Globus pallidus (tissue), 1 donor: ENCODE measurements around the gene SSR1.
"Not testable (repeated sequence)": the region's sequence is repeated elsewhere in the genome, so short reads cannot be mapped to it uniquely, and the experiment has no call there.

ENCODE experiments used
- DNase-seq: peaks from one replicate; pipeline ENCODE4 v3.0.0-alpha.2; 2015; ENCODE audit warnings: low spot score

SSR1 gene

DNA sequence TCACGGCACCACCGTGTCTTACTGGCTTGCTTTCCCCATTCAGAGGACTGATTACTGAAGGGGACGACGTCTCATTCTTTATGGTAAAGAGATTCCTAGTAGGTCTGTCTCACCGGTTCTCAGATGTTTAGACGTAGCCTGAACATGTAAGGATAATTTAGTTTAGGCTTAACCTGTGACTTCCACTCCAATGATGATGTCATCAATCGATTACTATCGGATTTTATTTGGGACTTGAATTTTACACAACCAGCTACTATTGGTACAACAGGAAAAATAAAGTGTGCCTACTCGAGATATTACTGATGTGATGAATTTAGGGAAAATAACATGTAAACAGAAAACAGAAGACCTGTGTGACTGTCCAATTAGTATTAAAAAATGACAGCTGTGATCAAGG is 4.5 kb upstream of the SSR1 start:
- DNase-seq, result no peak

DNA sequence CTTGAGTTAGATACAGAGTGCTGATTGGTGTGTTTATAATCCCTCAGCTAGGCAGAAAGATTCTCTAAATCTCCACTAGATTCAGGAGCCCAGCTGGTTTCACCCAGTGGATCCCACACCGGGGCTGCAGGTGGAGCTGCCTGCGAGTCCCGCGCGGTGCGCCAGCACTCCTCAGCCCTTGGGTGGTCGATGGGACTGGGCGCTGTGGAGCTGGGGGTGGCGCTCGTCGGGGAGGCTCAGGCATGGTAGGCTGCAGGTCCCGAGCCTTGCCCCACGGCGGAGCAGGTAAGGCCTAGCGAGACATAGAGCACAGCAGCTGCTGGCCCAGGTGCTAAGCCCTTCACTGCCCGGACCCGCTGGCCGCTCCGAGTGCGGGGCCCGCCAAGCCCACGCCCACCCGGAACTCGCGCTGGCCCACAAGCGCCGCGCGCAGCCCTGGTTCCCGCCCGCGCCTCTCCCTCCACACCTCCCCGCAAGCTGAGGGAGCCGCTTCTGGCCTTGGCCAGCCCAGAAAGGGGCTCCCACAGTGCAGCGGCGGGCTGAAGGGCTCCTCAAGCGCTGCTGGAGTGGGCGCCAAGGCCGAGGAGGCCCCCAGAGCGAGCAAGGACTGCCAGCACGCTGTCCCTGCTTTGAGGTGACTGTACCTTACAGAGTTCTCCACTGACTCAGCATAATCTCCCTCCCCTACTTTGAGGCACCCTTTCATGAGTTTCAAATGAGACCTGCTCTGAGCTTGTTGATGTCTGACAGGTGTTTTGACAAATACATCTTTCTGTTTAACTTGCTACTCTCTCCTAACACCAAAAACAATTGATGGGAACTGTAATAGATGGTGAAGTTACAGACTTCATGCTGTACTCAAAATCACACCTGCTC is 3.9 kb upstream of the SSR1 start:
- DNase-seq, result no peak

- no peak for DNase-seq
Observed at GRCh38 chr6:7315948-7316365, 3.0 kb upstream of the SSR1 start.

DNA sequence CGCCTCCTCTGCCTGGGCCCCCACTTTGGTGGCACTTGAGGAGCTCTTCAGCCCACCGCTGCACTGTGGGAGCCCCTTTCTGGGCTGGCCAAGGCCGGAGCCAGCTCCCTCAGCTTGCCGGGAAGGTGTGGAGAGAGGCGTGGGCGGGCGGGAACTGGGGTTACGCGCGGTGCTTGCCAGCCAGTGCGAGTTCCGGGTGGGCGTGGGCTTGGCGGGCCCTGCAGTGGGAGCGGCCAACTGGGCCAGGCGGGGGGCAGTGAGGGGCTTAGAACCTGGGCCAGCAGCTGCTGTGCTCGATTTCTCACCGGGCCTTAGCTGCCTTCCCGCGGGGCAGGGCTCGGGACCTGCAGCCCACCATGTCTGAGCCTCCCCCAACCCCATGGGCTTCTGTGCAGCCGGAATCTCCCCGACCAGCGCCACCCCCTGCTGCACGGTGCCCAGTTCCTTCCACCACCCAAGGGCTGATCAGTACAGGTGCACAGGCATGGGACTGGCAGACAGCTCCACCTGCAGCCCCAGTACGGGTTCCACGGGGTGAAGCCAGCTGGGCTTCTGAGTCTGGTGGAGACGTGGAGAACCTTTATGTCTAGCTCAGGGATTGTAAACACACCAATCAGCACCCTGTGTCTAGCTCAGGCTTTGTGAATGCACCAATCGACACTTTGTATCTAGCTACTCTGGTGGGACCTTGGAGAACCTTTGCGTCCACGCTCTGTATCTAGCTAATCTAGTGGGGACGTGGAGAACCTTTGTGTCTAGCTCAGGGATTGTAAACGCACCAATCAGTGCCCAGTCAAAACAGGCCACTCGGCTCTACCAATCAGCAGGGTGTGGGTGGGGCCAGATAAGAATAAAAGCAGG is 2.3 kb upstream of the SSR1 start:
- not testable (repeated sequence) for DNase-seq

- no peak for DNase-seq
Observed at GRCh38 chr6:7314414-7314813, 1.4 kb upstream of the SSR1 start.

- no peak for DNase-seq
Observed at GRCh38 chr6:7313505-7314165, 636 bp upstream of the SSR1 start.

GRCh38 chr6:7311917-7312615 is 933 bp downstream of the SSR1 start:
- peak; percentile 5 for DNase-seq

- no peak for DNase-seq
Observed at GRCh38 chr6:7311176-7311575, 1.8 kb downstream of the SSR1 start.

GRCh38 chr6:7309050-7309449 is 3.9 kb downstream of the SSR1 start:
- DNase-seq, result no peak

DNA sequence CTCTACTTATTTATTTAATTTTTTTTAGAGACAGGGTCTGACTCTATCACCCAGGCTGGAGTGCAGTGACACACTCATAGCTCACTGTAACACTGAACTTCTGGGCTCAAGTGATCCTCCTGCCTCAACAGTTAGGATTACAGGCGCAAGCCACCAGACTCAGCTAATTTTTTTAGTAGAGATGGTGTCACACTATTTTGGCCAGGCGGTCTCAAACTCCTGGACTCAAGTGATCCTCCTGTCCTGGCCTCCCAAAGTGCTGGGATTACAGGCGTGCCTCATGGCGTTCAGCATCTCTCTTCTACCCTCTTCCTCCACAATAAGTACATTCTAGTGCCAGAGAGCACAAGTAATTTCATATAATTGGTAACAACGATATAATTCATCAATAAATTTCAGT is 5.5 kb downstream of the SSR1 start:
- DNase-seq, result no peak

- no peak for DNase-seq
Observed at GRCh38 chr6:7304821-7305220, 8.2 kb downstream of the SSR1 start.

GRCh38 chr6:7301702-7302101 is 11.3 kb downstream of the SSR1 start:
- DNase-seq, result no peak

DNA sequence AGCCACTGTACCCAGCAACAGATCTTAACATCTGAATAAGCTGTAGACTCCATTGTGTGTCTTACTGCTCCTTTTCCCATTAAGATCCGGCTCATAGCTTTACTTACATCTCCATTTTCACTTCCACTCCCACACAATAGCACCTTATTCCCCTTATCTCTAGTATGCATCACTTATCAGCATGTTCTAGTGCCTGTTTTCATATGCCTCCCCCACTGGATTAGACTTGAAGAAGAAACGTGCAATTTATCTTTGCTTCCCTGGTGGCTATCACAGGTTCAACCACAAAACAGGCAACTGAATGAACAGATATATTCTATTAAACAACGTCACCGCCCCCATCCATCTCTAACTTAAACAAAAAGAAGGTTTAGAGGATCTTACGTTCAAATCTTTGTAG is 12.1 kb downstream of the SSR1 start:
- DNase-seq, result no peak

- DNase-seq, result no peak
Observed at GRCh38 chr6:7298113-7298512, 14.9 kb downstream of the SSR1 start.

DNA sequence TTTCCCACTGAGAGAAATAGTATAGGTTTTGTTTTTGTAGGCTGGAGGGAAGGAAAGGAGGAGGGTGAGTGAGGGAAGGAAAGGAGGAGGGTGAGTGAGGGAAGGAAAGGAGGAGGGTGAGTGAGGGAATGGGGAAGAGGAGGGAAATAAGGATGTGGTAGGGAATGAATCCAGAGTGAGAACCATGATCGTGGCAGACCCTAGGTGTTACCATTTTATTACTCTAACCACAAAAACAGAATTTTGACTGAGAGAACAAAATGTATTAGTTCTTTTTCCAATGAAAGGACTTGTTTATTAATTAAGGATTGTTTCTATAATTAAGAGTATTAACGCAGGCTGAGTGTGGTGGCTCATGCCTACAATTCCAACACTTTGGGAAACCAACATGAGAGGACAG is 16.4 kb downstream of the SSR1 start:
- no peak for DNase-seq

GRCh38 chr6:7295916-7296315 is 17.1 kb downstream of the SSR1 start:
- DNase-seq, result no peak

GRCh38 chr6:7292596-7293255 is 20.3 kb downstream of the SSR1 start:
- DNase-seq, result no peak

GRCh38 chr6:7290079-7290478 is 22.9 kb downstream of the SSR1 start:
- no peak for DNase-seq

- no peak for DNase-seq
Observed at GRCh38 chr6:7285416-7285815, 27.6 kb downstream of the SSR1 start.

- no peak for DNase-seq
Observed at GRCh38 chr6:7283676-7284075, 29.3 kb downstream of the SSR1 start.

DNA sequence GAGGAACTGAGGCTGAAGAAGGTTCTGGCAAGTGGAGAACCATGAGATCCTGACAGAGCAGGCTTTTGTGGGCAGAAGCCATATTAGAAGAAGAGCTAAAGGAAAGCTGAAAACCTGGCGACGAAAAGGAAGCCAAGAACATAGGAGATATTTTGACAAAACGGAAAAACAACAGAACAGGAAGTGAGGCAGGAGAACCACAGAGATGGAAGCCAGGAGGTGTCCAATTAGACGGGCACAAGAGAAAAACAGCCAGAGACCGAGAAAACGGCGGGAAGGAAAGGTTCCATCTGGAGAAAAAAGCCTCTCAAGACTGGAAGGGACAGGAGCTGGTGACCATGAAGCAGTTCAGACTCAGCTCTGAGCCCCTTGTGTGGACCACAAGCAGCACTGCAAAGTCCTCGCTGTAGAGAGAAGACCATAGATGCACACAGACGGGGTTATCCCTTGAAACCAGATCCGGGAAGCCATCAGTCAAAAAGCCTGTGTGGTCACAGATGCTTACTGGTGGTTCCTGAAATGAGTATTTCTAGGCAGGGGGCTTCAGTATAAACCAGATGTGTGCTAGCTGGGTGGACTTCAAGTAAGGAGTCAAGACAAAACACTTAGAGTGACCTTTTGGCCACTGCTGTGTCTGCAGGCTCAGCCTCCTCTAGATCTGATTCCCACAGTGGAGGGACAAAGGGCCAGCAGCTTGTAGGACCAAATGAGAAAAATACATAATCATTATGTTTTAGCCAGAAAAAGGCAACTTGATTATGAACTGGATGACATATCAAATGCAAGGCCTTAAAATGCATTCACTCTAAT is 30.7 kb downstream of the SSR1 start:
- no peak for DNase-seq
